GM21528 (cell line): ENCODE data around the gene MSLN.
"Not testable (repeated sequence)": the region's sequence is repeated elsewhere in the genome, so short reads cannot be mapped to it uniquely, and the experiment has no call there.

Source experiments
- ATAC-seq: cut with Tn5 transposase; IDR thresholded peaks from one replicate; pipeline ENCODE4 v1.9.1; 2021; ENCODE audit warnings: mild to moderate bottlenecking, moderate library complexity; ENCODE audit not compliant: unreplicated experiment, low FRiP score

Gene MSLN

DNA sequence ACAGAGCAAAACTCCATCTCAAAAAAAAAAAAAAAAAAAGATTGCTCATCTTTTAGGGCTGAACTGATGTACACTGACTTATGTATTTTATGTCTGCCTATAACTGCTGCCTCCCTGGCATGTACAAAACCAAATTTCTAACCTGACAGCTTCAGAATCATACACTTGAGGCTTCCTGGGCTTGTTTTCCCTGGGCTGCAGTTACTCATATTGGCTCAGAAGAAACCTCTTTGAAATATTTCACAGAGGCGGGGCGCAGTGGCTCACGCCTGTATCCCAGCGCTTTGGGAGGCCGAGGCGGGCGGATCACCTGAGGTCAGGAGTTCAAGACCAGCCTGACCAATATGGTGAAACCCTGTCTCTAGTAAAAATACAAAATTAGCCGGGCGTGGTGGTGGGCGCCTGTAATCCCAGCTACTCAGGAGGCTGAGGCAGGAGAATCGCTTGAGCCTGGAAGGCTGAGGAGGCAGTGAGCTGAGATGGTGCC, 6.4 kb upstream of the MSLN start:
- not testable (repeated sequence) for ATAC-seq

DNA sequence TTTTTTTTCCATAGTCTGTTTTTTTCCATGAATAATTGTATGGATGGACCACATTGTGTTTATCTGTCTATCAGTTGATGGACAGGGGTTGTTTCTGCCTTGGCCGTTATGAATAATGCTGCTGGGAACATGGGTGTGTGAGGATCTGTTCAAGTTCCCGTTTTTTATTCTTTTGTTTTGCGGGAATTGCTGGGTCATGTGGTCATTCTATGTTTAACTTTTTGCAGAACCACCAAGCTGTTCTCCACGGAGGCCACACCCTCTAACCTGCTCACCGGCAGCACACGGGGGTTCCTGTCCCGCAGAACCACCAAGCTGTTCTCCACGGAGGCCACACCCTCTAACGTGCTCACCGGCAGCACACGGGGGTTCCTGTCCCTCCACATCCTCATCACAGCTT, 5.9 kb upstream of the MSLN start:
- ATAC-seq = no peak

DNA sequence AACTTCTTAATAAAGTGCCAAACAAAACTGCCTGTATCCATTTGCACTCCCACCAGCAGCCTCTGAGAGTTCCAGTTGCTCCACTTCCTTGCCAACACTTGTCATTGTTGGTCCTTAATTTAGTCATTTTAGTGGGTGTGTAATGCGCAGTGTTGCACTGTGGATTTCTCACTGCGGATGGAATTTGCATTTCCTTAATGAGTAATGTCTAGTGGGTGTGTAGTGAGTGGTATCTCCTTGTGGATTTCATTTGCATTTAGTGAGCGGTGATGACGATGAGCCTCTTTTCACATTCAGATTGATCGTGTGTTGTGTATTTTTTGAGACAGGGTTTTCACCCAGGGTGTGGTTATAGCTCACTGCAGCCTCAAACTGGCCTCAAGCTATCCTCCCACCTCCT, 4.1 kb upstream of the MSLN start:
- ATAC-seq = no peak

DNA sequence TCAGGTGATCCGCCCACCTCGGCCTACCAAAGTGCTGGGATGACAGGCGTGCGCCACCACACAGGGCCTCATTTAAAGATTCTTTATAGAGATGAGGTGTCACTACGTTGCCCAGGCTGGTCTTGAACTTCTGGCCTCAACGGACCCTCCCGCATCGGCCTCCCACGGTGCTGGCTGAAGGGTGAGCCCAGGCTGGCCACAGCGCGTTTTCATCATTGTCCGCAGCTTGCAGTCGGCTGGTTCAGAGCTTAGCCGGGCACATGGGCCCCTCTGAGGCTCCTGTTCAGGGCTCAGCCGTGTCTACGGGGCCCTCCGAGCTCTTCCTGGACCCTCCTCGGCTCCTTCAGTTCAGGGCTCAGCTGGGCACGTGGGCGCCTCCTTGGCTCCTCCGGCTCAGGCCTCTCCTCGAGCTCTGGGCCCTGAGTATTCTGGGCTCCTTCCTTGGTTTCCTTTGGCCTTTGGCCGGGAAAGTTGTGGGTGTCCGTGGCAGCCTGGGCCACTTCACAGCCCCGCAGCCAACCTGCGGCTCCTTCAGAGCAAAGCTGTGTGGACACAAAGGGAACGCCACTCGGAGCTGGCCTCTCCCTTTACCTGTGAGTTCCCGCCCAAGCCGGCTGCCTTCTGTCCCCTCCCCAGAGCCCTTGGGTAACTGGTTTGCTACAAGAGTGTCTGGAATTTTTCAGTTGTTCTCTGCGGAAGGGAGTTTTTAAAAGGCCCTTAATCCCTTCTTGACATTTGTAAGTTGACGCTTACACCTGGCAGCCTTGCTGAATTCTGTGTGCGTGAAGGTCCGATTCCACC, 1.2 kb upstream of the MSLN start:
- ATAC-seq = no peak

DNA sequence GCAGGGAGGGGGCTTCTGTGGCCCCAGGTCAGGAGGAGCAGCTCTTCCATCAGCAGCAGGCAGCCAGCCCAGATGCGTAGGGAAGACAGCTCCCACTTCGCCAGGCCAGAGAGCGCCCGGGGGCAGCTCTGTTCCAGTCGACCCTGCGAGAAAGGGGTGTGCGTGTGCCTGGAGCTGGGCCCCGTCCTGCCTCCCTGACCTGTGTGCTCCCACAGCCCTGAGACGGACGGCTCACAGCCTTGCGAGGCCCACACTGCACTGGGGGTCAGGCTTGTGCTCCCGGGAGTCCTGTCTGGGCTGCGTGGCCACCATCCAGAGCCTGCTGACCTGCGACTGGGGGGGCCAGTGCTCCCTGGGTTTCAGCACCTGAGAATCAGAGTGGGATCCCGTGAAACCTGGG, 469 bp upstream of the MSLN start:
- ATAC-seq = no peak

DNA sequence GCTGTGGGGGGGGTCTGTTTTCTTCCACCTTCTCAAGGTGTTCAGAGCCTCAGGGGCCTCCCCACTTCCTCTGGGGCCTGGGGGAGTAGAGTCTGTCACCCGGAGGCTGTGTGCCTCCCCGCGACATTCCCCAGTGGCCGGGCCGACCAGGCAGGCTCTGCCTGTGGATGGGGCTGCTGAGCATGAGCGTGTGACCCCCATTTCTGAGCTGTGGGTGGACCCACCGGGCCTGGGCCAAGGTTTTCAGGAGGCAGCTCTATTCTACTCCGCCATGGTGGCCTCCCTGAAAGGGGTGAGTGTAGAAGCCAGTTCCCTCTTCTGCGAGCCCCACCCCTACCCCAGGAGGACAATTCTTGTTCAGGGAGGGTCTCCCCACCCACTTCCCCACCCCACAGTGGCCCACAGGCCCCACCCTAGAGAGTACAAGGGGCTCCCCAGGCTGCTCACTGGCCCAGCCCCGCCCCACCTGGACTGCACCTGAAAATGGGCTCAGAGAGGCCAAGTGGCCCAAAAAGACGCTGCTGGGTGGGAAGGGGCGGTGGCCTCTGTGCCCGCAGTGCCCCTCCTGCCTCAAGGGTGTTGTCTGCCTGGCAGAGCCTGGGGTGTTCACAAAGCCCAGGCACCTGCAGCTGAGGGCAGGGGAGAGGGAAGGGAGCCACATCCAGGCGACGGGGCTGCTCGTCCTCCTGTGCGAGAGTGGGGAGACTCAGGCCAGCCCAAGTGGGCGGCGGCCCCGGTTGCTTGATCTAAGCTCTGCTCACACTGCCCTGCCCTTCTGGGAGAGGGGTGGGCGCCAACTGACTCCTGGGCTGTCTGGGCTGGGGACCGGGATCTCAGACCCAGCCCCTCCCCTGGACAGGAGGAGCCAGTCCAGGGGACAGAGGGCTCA, 1.3 kb downstream of the MSLN start:
- no peak for ATAC-seq

DNA sequence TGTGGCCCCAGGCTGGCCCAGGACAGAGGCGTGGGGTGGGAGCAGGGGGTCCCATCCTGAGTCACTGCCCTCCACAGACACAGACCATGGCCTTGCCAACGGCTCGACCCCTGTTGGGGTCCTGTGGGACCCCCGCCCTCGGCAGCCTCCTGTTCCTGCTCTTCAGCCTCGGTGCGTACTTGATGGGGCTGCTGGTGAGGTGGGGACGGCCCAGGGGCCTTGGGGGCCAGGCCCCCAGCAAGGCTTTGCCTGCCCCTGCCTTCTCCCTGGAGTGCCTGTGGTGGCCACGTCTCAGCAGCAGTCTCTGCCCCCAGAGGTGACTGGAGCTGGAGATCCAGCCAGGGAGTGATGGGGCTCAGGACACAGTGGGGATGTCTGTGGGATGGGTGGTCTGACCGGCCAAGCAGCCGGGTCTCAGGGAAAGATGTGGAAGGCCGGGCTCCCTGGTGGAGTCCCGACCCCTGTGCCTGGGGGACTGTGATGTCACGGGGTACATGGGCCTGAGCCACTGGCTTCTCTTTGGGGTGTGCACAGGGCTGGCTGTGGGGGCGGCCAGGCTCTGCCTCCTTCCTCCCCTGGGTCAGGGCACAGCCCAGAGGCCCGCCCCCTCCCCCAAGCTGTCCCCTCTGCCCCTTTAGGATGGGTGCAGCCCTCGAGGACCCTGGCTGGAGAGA, 2.2 kb downstream of the MSLN start:
- no peak for ATAC-seq

DNA sequence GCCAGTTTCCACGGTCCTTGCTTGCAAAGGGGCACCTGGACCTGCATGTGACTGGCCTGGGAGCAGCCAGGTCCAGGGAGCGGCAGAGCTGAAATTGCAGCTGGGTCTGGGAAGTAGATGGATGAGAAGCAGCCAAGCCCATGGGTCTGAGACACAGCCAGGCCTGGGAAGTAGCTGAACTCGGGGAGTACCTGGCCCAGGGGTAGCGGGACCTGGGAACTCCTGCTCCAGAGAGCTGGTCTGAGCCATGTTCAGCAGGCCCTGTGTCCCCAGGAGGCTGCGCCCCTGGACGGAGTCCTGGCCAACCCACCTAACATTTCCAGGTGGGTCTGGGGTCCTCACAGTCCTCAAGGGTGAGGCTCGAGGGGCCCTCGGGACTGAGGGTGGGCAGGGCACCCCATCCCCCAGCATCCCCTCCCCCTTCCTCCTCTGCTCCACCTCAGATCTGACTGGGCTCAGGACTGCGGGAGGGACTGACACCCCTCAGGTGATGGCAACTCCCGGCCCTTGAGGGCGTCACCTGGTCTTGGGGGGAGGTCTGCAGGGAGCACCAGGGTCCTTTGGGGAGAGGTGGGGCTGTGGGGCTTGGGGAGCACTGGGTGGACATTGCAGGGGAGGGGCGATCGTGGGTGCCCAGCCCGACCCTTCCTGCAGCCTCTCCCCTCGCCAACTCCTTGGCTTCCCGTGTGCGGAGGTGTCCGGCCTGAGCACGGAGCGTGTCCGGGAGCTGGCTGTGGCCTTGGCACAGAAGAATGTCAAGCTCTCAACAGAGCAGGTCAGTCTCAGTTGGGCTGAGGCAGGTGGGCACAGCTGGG, 3.0 kb downstream of the MSLN start:
- no peak for ATAC-seq

DNA sequence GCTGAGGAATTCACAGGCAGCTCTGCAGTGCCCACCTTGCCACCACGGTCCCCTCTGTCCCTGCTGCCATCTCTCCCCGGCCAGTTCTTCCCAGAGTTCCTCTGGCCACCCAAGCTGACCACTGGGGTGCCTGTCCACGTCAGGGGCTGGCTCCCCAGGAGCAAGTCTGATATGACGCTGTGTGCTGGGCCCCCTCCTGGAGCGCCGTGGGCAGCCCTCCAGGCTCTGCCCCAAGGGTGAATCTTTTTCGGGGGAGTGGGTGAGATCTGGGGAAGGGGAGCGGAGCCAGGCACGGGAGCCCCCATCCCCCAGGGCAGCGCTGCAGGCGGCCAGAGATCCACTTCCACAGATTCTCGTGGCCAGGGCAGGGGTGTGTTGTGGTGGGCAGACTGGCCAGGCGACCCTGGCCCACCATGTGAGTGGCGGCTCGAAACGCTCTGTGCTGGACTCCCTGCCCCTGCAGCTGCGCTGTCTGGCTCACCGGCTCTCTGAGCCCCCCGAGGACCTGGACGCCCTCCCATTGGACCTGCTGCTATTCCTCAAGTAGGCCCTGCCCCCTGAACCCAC, 3.7 kb downstream of the MSLN start:
- ATAC-seq = no peak

DNA sequence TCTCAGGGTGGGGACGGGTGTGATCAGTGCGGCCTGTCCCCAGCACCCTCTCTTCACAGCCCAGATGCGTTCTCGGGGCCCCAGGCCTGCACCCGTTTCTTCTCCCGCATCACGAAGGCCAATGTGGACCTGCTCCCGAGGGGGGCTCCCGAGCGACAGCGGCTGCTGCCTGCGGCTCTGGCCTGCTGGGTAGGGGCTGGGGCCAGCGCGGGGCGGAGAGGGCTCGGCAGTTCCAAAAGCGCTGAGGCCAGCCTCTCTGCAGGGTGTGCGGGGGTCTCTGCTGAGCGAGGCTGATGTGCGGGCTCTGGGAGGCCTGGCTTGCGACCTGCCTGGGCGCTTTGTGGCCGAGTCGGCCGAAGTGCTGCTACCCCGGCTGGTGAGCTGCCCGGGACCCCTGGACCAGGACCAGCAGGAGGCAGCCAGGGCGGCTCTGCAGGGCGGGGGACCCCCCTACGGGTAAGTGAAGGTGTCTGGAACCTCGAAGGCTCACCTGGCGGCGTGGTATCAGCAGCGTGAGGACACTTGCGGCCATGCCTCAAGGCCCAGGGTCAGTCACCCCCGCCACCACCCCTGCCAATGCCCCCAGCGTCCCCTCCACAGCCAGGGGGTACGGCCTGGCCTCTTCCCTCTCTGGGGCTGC, 4.4 kb downstream of the MSLN start:
- no peak for ATAC-seq

DNA sequence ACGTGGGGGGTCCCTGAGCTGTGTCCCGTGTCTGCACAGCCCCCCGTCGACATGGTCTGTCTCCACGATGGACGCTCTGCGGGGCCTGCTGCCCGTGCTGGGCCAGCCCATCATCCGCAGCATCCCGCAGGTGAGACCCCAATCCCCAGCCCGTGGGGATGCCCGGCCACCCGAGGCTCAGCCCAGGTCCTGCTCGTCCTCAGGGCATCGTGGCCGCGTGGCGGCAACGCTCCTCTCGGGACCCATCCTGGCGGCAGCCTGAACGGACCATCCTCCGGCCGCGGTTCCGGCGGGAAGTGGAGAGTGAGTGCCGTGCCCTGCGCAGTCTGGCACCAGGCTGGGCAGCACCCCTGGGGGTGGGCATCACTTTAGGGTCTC, 4.9 kb downstream of the MSLN start:
- ATAC-seq = no peak

DNA sequence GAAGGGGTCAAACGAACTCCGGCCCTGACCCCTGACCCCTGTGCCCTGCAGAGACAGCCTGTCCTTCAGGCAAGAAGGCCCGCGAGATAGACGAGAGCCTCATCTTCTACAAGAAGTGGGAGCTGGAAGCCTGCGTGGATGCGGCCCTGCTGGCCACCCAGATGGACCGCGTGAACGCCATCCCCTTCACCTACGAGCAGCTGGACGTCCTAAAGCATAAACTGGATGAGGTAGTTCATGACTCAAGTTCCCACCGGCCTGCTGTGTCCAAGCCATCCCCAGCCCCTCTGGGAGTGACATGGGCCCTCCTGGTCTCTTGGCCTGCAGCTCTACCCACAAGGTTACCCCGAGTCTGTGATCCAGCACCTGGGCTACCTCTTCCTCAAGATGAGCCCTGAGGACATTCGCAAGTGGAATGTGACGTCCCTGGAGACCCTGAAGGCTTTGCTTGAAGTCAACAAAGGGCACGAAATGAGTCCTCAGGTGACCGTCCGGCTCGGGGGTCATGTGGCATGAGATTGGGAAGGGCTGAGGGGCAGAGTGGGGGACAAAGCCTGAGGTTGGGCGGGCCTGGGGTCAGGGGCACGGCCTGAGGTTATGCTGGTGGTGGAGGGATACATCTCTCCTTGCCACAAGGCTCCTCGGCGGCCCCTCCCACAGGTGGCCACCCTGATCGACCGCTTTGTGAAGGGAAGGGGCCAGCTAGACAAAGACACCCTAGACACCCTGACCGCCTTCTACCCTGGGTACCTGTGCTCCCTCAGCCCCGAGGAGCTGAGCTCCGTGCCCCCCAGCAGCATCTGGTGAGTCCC, 5.7 kb downstream of the MSLN start:
- ATAC-seq = no peak

DNA sequence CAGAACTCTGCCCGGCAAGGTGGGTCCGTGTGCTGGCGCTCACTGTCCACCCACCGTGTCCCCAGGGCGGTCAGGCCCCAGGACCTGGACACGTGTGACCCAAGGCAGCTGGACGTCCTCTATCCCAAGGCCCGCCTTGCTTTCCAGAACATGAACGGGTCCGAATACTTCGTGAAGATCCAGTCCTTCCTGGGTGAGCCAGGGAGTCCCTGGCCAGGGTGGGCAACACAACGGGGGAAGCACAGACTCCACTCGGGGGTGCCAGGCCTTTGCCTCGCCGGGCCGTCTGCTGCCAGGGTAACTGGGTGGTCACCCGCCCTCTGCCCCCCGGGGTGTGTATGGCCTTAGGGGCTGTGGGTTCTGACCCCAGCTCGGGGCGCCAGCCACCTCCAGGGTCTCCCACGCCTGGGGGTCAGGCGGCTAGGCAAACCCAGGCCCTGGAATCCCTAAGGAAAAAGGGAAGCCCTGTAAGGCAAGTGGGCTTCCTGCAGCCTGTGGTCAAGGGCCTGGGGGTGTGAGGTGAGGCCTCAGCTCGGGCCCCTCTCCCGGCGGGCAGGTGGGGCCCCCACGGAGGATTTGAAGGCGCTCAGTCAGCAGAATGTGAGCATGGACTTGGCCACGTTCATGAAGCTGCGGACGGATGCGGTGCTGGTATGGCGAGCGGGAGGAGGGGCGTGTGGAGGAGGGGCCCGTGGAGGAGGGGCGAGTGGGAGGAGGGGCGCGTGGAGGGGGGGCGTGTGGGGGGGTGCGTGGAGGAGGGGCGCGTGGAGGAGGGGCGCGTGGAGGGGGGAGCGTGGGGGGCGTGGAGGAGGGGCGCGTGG, 6.5 kb downstream of the MSLN start:
- ATAC-seq = no peak

DNA sequence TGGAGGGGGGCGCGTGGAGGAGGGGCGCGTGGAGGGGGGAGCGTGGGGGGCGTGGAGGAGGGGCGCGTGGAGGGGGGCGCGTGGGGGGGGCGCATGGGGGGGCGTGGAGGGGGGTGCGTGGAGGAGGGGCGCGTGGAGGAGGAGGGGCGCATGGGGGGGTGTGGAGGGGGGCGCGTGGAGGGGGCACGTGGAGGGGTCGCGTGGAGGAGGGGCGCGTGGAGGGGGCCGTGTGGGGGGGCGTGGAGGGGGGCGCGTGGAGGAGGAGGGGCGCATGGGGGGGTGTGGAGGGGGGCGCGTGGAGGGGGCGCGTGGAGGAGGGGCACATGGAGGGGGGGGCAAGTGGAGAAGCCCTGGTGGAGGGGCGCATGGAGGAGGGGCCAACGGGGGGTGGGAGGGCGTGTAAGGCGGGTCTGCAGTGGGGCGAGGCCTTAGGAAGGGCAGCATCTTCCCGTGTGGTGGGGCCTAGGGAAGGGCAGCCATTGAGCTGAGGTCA, 7.3 kb downstream of the MSLN start:
- ATAC-seq = no peak

DNA sequence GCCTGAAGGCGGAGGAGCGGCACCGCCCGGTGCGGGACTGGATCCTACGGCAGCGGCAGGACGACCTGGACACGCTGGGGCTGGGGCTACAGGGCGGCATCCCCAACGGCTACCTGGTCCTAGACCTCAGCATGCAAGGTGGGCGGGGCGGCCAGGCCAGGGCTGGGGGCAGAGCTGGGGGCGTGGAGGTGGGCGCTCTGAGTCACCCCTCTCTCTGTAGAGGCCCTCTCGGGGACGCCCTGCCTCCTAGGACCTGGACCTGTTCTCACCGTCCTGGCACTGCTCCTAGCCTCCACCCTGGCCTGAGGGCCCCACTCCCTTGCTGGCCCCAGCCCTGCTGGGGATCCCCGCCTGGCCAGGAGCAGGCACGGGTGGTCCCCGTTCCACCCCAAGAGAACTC, 7.9 kb downstream of the MSLN start:
- ATAC-seq = no peak

DNA sequence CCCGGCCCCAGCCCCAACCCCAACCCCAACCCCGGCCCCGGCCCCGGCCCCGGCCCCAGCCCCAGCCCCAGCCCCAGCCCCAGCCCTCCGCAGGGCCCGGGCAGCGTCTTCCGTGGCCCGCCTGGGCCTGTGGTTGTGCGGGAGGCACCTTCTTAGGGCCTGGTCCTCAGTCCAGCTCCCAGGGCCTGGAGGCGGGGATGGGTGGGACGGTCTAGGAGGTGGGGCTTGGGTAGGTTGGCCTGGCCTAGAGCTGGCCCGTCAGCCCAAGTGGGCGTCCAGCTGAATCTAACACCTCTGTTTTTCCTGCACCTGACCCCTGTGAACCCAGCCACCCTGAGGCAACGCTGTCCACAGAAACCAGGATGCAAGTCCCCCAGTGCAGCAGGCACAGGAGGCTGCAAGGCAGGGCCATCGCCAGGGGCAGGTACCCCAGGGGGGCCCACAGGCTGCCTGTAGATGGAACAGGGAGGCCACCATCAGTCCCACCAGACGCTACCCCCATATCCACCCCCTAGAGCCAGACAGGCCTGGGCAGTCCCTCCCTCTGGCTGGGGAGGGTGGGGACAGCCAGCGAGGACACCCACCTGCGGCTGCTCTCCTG, 8.8 kb downstream of the MSLN start:
- no peak for ATAC-seq

DNA sequence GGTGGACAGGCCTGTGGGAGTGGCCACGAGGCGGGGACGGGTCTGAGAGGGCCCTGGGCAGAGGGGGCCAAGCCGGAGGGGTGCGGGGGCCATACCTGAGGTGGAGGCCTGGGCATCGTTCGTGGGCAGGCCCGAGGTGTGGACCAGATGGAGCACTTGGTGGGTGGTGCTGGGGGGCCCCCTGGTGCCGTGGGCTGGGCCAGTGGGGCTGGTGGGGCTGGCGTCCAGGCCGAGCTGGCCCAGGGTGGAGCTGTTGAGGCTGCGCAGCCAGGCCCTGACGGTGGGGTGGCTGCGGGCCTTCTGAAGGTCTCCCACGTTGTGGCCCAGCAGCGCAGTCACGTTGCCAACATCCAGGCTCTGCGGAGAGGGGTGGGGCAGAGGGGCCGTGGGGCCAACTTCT, 9.4 kb downstream of the MSLN start:
- no peak for ATAC-seq
